ENCODE measurements around the gene DNAH17.

DNAH17 gene

GRCh38 chr17:78544881-78545755 is 32.1 kb downstream of the DNAH17 start:
- DNase-seq (ENCODE audit: low read depth) = no peak

GRCh38 chr17:78541488-78542206 is 35.5 kb downstream of the DNAH17 start:
- no peak for DNase-seq (ENCODE audit: low read depth)

GRCh38 chr17:78539781-78540180 is 37.4 kb downstream of the DNAH17 start:
- no peak for DNase-seq (ENCODE audit: low read depth)

- DNase-seq (ENCODE audit: low read depth) = no peak
Observed at GRCh38 chr17:78538033-78538776, 39.0 kb downstream of the DNAH17 start.

- DNase-seq (ENCODE audit: low read depth) = no peak
Observed at GRCh38 chr17:78537217-78537860, 39.9 kb downstream of the DNAH17 start.

- DNase-seq (ENCODE audit: low read depth) = no peak
Observed at GRCh38 chr17:78535273-78536197, 41.7 kb downstream of the DNAH17 start.

GRCh38 chr17:78534492-78535272 is 42.5 kb downstream of the DNAH17 start:
- DNase-seq (ENCODE audit: low read depth) = no peak

GRCh38 chr17:78532922-78533640 is 44.1 kb downstream of the DNAH17 start:
- no peak for DNase-seq (ENCODE audit: low read depth)

- no peak for DNase-seq (ENCODE audit: low read depth)
Observed at GRCh38 chr17:78532311-78532710, 44.9 kb downstream of the DNAH17 start.

GRCh38 chr17:78530675-78531074 is 46.5 kb downstream of the DNAH17 start:
- DNase-seq (ENCODE audit: low read depth) = no peak

GRCh38 chr17:78529871-78530670 is 47.1 kb downstream of the DNAH17 start:
- no peak for DNase-seq (ENCODE audit: low read depth)

- DNase-seq (ENCODE audit: low read depth) = no peak
Observed at GRCh38 chr17:78529251-78529650, 47.9 kb downstream of the DNAH17 start.

- DNase-seq (ENCODE audit: low read depth) = no peak
Observed at GRCh38 chr17:78528541-78528940, 48.7 kb downstream of the DNAH17 start.

GRCh38 chr17:78527345-78527744 is 49.9 kb downstream of the DNAH17 start:
- DNase-seq (ENCODE audit: low read depth) = no peak

- DNase-seq (ENCODE audit: low read depth) = no peak
Observed at GRCh38 chr17:78526231-78527025, 50.8 kb downstream of the DNAH17 start.

GRCh38 chr17:78525511-78526160 is 51.6 kb downstream of the DNAH17 start:
- no peak for DNase-seq (ENCODE audit: low read depth)

GRCh38 chr17:78524870-78525510 is 52.2 kb downstream of the DNAH17 start:
- no peak for DNase-seq (ENCODE audit: low read depth)

All from activated gamma-delta T cell treated with anti-CD3 and anti-CD28 coated beads, Interleukin-2, amount 50 U/mL, for 16 hours (primary cell).